Gastrocnemius medialis (tissue), 4 donors: ENCODE data around the gene BORA. TPM values are rescaled to one million over a fixed set of nuclear protein-coding genes. Genes with fewer than 3 reads are reported as not detected.

Experiments
- ATAC-seq, 2 donors: fragments of 150-250 bp; one replicate each; pipeline ENCODE4 v1.9.1; 2016
- DNase-seq, 2 donors: peaks; one replicate each; pipeline ENCODE4 v3.0.0-alpha.2; 2019
- H3K27ac ChIP-seq, 4 donors: fragments of 200-600 bp; sonication (generic); 1 replicate in 1 of 4; 2 replicates in 3 of 4; pipeline ENCODE4 v1.5.1; 2016 to 2018; ENCODE audit warnings: mild to moderate bottlenecking in 2 of 4, moderate library complexity in 1 of 4
- H3K27me3 ChIP-seq, 3 donors: fragments of 200-600 bp; sonication (generic) in 2 of 3; 1 replicate in 1 of 3; 2 replicates in 2 of 3; pipeline versions ENCODE4 v1.5.1 to v1.6.0; 2016 to 2019; ENCODE audit warnings: mild to moderate bottlenecking in 1 of 3, moderate library complexity in 1 of 3
- H3K36me3 ChIP-seq, 2 donors: fragments of 200-600 bp; sonication (generic) in 1 of 2; one replicate each; pipeline ENCODE4 v1.5.1; 2017 to 2018
- H3K4me1 ChIP-seq, 2 donors: fragments of 200-600 bp; sonication (generic) in 1 of 2; one replicate each; pipeline ENCODE4 v1.5.1; 2016 to 2017; ENCODE audit warnings: mild to moderate bottlenecking in 2 of 2
- H3K4me3 ChIP-seq, 4 donors: fragments of 200-600 bp; sonication (generic) in 3 of 4; 1 replicate in 1 of 4; 2 replicates in 3 of 4; pipeline ENCODE4 v1.5.1; 2016 to 2019; ENCODE audit warnings: mild to moderate bottlenecking in 2 of 4
- H3K9me3 ChIP-seq, 3 donors: fragments of 200-600 bp; sonication (generic) in 2 of 3; 1 replicate in 1 of 3; 2 replicates in 2 of 3; pipeline ENCODE4 v1.5.1; 2016 to 2019
- CTCF ChIP-seq, 5 experiments: fragments of 450-650 bp in 3 of 5; fragments of 200-600 bp in 2 of 5; sonication (generic) in 2 of 5; IDR thresholded peaks in 4 of 5; conservative IDR thresholded peaks in 1 of 5; 1 replicate in 4 of 5; 2 replicates in 1 of 5; pipeline ENCODE4 v1.5.1; 2016 to 2019; ENCODE audit warnings: antibody characterized with exemption in 5 of 5, mild to moderate bottlenecking in 3 of 5, moderate library complexity in 3 of 5
- POLR2A ChIP-seq, 2 donors: fragments of 450-650 bp; IDR thresholded peaks; one replicate each; pipeline ENCODE4 v1.6.1; 2017; ENCODE audit warnings: antibody characterized with exemption in 2 of 2, mild to moderate bottlenecking in 2 of 2, moderate library complexity in 2 of 2
- in situ Hi-C, 4 donors: fragments of 200-750 bp; cut with MboI; loops; one replicate each; pipeline versions ENCODE4 v1.15.0 to v1.8.0; 2017; ENCODE audit warnings: low sequenced_read_pairs in 4 of 4
- intact Hi-C: fragments of 100-400 bp; cut with DNase I; formaldehyde crosslinking; loops from one replicate; pipeline ENCODE4 v1.15.1; 2023; ENCODE audit warnings: low total_unique reads
- total RNA-seq, 4 donors: library from RNA; depleted of rRNA; stranded (reverse); fragments of >200 nt; gene quantifications; one replicate each; pipeline versions ENCODE4 v1.1.0 to v1.2.3, GENCODE V29; 2016

The BORA gene
- total RNA-seq, 4 donors from 2014 or later: 0.97 to 4.0 (median 1.4) TPM

- ATAC-seq: no peak
- no peak for DNase-seq
- no peak overlapping the region for H3K27ac ChIP-seq
- no peaks in the 10 kb centered on the region for H3K4me1 ChIP-seq
- H3K4me3 ChIP-seq: no peak overlapping the region
- H3K9me3 ChIP-seq: no peaks in the 10 kb centered on the region
- H3K27me3 ChIP-seq: no peaks in the 10 kb centered on the region
- TF ChIP-seq CTCF (IDR thresholded peaks at IDR 0.05 in 4 of 5, conservative IDR thresholded peaks at IDR 0.05 in 1 of 5): no peak
- TF ChIP-seq POLR2A (IDR thresholded peaks at IDR 0.05): no peak
- in situ Hi-C loops (loop anchor here (25.0 kb wide), 2 partner anchors 258 to 908 kb away; partner anchors contain the start of gene KLF5 (in 1 of the 4)), intact Hi-C loops (no loop called here)
- H3K36me3 ChIP-seq: peaks cover 0 to 8% of the 10 kb centered on the region in 2 donors
These were observed 76.6 kb downstream of the BORA start for GRCh38 chr13:72804301-72804700.

Other genes starting within 250 kb of the BORA start
- 10 to 100 TPM in 2 of 4 donors, 1 to 10 TPM in 2; 7.7 to 17.0 (median 10.7) TPM for gene MZT1, start 294 bp upstream of the BORA start, total RNA-seq
- gene DIS3, start 54.0 kb downstream of the BORA start, total RNA-seq: 10 to 100 TPM; 11.6 to 17.6 (median 17.0) TPM
- gene PIBF1, start 54.2 kb downstream of the BORA start, total RNA-seq: 1 to 10 TPM; 5.3 to 10.0 (median 7.4) TPM